Astrocyte (in vitro differentiated cells and primary cell): Measurements from ENCODE around the gene DIO3.

Source experiments
- EZH2 ChIP-seq: IDR thresholded peaks from 2 replicates; pipeline ENCODE4 v1.6.1; 2012; ENCODE audit warnings: mild to moderate bottlenecking, low read length, inconsistent platforms; ENCODE audit not compliant: insufficient read depth
- TF ChIP-seq, protein P1 (sequence below): IDR thresholded peaks from 2 replicates; pipeline ENCODE4 v1.5.1; 2011; ENCODE audit warnings: low read depth, mild to moderate bottlenecking, inconsistent platforms, low read length, moderate library complexity; ENCODE audit not compliant: insufficient read depth

DNA sequence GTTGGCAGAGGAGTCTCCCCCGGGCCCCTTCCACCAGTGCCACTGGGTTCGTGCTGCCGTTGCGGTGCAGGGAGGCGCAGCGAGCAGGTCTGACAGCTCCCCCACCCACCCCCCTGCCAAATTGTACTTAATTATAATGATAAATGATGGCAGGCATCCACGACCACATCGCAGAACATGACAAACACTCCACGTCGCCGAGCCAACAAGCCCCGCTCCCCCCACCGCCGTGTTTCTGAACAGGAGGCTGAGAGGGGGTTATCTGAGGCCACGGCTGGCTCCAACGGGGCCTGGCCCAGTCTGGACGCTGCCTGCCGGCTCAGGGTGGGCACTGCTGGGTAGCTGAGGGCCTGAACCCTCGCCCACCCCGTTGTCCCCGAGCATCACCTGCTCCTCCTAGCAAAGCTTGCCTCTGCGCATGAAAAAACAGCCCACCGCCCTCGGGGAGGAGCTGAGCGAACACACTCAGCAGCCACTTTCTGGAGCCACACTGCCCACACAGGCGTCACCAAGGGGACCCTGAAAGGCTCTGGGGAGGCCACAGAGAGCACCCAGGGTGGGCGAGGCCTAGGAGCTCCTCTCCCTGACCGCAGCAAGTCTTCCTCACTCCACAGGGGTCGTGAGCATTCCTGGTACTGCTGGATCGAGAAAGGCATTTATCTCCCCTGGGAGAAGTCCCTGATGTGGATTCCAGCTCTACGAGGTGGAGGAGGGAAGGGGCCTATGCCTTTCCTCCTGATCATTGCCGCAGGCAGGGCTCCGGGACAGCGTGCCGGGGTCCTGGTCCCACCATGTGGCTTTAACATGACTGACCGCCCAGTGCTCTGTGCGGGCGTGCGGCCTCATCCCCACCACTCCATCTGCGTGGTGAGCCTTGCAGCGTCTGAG lies 35.4 kb upstream of the DIO3 start:
- TF ChIP-seq, protein P1, sequence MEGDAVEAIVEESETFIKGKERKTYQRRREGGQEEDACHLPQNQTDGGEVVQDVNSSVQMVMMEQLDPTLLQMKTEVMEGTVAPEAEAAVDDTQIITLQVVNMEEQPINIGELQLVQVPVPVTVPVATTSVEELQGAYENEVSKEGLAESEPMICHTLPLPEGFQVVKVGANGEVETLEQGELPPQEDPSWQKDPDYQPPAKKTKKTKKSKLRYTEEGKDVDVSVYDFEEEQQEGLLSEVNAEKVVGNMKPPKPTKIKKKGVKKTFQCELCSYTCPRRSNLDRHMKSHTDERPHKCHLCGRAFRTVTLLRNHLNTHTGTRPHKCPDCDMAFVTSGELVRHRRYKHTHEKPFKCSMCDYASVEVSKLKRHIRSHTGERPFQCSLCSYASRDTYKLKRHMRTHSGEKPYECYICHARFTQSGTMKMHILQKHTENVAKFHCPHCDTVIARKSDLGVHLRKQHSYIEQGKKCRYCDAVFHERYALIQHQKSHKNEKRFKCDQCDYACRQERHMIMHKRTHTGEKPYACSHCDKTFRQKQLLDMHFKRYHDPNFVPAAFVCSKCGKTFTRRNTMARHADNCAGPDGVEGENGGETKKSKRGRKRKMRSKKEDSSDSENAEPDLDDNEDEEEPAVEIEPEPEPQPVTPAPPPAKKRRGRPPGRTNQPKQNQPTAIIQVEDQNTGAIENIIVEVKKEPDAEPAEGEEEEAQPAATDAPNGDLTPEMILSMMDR = no peak
- no peak for TF ChIP-seq EZH2
